ENCODE data around the gene TSPAN15. TPM values are rescaled to one million over a fixed set of nuclear protein-coding genes. Genes with fewer than 3 reads are reported as not detected.

TSPAN15 gene
- total RNA-seq, 1 donor, result 0.27 TPM

- H3K4me3 ChIP-seq (ENCODE audit: low read depth, low read length), result no peak overlapping the region
- no peak for DNase-seq (ENCODE audit: low read depth)
- no peak for TF ChIP-seq CTCF (IDR thresholded peaks at IDR 0.05; ENCODE audit: insufficient read depth, low read length)
Observed at GRCh38 chr10:69503001-69503895, 52.0 kb downstream of the TSPAN15 start.

- no peak overlapping the region for H3K4me3 ChIP-seq (ENCODE audit: low read depth, low read length)
- no peak for TF ChIP-seq CTCF (IDR thresholded peaks at IDR 0.05; ENCODE audit: insufficient read depth, low read length)
- no peak for DNase-seq (ENCODE audit: low read depth)
Observed at GRCh38 chr10:69503896-69504265, 52.6 kb downstream of the TSPAN15 start.

GRCh38 chr10:69504576-69505250 lies 53.4 kb downstream of the TSPAN15 start:
- DNase-seq (ENCODE audit: low read depth), result no peak
- no peak overlapping the region for H3K4me3 ChIP-seq (ENCODE audit: low read depth, low read length)
- TF ChIP-seq CTCF (IDR thresholded peaks at IDR 0.05; ENCODE audit: insufficient read depth, low read length), result no peak

- DNase-seq (ENCODE audit: low read depth), result no peak
- TF ChIP-seq CTCF (IDR thresholded peaks at IDR 0.05; ENCODE audit: insufficient read depth, low read length), result no peak
- H3K4me3 ChIP-seq (ENCODE audit: low read depth, low read length), result no peak overlapping the region
Observed at GRCh38 chr10:69505636-69506318, 54.5 kb downstream of the TSPAN15 start.

- TF ChIP-seq CTCF (IDR thresholded peaks at IDR 0.05; ENCODE audit: insufficient read depth, low read length), result no peak
- no peak for DNase-seq (ENCODE audit: low read depth)
- H3K4me3 ChIP-seq (ENCODE audit: low read depth, low read length), result no peak overlapping the region
Observed at GRCh38 chr10:69506487-69506833, 55.2 kb downstream of the TSPAN15 start.

GRCh38 chr10:69506834-69507713 lies 55.8 kb downstream of the TSPAN15 start:
- TF ChIP-seq CTCF (IDR thresholded peaks at IDR 0.05; ENCODE audit: insufficient read depth, low read length), result no peak
- no peak overlapping the region for H3K4me3 ChIP-seq (ENCODE audit: low read depth, low read length)
- DNase-seq (ENCODE audit: low read depth), result no peak

Measured in fibroblast of the aortic adventitia (primary cell).